IMR-90 (cell line): Measurements from ENCODE around the gene FBXL13.

Source experiments
- BHLHE40 ChIP-seq: fragments of 150-350 bp; IDR thresholded peaks from 2 replicates; pipeline ENCODE4 v1.6.1; 2016; ENCODE audit warnings: mild to moderate bottlenecking, low read depth, low read length
- CTCF ChIP-seq: conservative IDR thresholded peaks from 2 replicates; pipeline ENCODE4 v1.5.1; 2012; ENCODE audit warnings: mild to moderate bottlenecking, low read depth, low read length, improper control_type of control experiment
- MAFK ChIP-seq: IDR thresholded peaks from 2 replicates; pipeline ENCODE4 v1.6.1; 2012; ENCODE audit warnings: low read depth, low read length, improper control_type of control experiment
- MXI1 ChIP-seq: IDR thresholded peaks from 2 replicates; pipeline ENCODE4 v1.6.1; 2012; ENCODE audit warnings: low read depth, mild to moderate bottlenecking, low read length, moderate library complexity, borderline replicate concordance
- POLR2A ChIP-seq: IDR thresholded peaks from 2 replicates; pipeline ENCODE4 v1.6.1; 2012; ENCODE audit warnings: mild to moderate bottlenecking, low read depth, low read length
- RAD21 ChIP-seq: IDR thresholded peaks from 2 replicates; pipeline ENCODE4 v1.6.1; 2012; ENCODE audit warnings: low read length, improper control_type of control experiment
- RFX5 ChIP-seq: IDR thresholded peaks from 2 replicates; pipeline ENCODE4 v1.8.0; 2012; ENCODE audit warnings: low read depth, mild to moderate bottlenecking, low read length, moderate library complexity
- SMC3 ChIP-seq: fragments of 150-350 bp; IDR thresholded peaks from 2 replicates; pipeline ENCODE4 v1.6.1; 2016; ENCODE audit warnings: low read depth, mild to moderate bottlenecking, antibody characterized with exemption, low read length, moderate library complexity
- TF ChIP-seq, protein P1 (sequence below): fragments of 150-350 bp; IDR thresholded peaks from 2 replicates; pipeline ENCODE4 v1.6.1; 2016; ENCODE audit warnings: low read depth, mild to moderate bottlenecking, low read length, moderate library complexity, borderline replicate concordance

GRCh38 chr7:103116991-103117390, 42.4 kb upstream of the FBXL13 start:
- no peak for TF ChIP-seq SMC3
- TF ChIP-seq CTCF, result no peak
- no peak for TF ChIP-seq BHLHE40
- TF ChIP-seq POLR2A, result no peak
- no peak for TF ChIP-seq MAFK
- no peak for TF ChIP-seq RFX5
- no peak for TF ChIP-seq MXI1
- TF ChIP-seq RAD21, result no peak
- TF ChIP-seq, protein P1, sequence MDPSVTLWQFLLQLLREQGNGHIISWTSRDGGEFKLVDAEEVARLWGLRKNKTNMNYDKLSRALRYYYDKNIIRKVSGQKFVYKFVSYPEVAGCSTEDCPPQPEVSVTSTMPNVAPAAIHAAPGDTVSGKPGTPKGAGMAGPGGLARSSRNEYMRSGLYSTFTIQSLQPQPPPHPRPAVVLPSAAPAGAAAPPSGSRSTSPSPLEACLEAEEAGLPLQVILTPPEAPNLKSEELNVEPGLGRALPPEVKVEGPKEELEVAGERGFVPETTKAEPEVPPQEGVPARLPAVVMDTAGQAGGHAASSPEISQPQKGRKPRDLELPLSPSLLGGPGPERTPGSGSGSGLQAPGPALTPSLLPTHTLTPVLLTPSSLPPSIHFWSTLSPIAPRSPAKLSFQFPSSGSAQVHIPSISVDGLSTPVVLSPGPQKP, result no peak
